ENCODE measurements around the gene APH1B. TPM values are rescaled to one million over a fixed set of nuclear protein-coding genes. Genes with fewer than 3 reads are reported as not detected.

Gene APH1B
- total RNA-seq, 1 donor from 2014 or later, result 4.7 TPM

DNA sequence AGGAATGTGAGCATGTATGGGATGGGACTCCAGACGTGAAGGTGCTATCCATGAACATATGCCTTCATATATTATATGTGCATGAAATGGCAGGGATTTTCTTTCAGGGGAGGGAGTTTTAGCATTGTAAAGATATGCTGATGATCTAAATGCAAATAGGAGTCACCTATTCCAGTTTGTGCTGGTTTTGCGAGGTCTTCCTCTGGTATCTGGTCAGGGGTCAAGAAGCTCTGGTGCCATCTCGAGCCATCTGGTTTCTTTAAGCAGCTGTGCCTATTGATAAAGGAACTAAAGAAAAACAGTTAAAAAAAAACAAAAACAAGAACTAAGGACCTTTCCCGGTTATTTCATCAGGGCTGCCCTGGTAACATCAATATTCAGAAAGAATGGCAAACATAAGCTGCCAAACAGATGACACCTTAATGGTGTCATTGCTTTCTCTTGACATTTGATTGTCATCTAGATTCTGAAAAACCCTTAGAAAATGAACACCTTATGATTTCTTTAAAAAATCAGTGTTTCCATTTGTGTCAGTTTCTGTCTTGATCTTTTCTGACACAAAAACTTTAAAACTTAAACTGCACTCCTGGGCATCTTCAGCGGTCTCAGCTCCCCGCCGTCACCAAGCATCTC, 22.7 kb downstream of the APH1B start:
- Histone ChIP-seq H3K27me3 (ENCODE audit: control insufficient read depth, insufficient read depth, low read length) (no peaks in the 10 kb centered on the region), H3K4me3 (ENCODE audit: low read depth, low read length) (no peak overlapping the region), H3K36me3 (ENCODE audit: control insufficient read depth, insufficient read depth, low read length) (no peaks in the 10 kb centered on the region)
- no peak for FAIRE-seq
- TF ChIP-seq, protein P1, sequence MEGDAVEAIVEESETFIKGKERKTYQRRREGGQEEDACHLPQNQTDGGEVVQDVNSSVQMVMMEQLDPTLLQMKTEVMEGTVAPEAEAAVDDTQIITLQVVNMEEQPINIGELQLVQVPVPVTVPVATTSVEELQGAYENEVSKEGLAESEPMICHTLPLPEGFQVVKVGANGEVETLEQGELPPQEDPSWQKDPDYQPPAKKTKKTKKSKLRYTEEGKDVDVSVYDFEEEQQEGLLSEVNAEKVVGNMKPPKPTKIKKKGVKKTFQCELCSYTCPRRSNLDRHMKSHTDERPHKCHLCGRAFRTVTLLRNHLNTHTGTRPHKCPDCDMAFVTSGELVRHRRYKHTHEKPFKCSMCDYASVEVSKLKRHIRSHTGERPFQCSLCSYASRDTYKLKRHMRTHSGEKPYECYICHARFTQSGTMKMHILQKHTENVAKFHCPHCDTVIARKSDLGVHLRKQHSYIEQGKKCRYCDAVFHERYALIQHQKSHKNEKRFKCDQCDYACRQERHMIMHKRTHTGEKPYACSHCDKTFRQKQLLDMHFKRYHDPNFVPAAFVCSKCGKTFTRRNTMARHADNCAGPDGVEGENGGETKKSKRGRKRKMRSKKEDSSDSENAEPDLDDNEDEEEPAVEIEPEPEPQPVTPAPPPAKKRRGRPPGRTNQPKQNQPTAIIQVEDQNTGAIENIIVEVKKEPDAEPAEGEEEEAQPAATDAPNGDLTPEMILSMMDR (IDR thresholded peaks at IDR 0.05; ENCODE audit: insufficient read depth, low read length, severe bottlenecking), result no peak
- no peak for DNase-seq (ENCODE audit: low read depth)

DNA sequence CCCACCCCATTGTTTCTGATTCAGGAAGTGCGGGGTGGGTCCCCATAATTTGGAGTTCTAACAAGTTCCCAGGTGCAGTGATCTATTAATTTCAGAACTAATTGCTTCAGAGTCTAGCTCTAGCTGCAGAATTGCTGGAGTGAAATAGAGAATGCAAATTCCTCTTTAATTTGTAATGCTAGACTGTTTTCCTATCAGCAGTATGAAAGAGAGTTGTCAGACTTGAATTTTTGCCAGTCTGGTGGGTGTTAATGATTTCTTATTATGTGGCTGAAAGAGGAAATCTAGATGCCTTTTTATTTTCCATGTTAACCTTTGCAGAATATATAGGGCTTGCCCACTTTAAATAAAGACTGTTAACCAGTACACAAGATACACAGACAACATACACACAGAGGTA, 23.7 kb downstream of the APH1B start:
- TF ChIP-seq, protein P1 (IDR thresholded peaks at IDR 0.05; ENCODE audit: insufficient read depth, low read length, severe bottlenecking), result no peak
- no peaks in the 10 kb centered on the region for H3K36me3 ChIP-seq (ENCODE audit: control insufficient read depth, insufficient read depth, low read length)
- no peak for FAIRE-seq

DNA sequence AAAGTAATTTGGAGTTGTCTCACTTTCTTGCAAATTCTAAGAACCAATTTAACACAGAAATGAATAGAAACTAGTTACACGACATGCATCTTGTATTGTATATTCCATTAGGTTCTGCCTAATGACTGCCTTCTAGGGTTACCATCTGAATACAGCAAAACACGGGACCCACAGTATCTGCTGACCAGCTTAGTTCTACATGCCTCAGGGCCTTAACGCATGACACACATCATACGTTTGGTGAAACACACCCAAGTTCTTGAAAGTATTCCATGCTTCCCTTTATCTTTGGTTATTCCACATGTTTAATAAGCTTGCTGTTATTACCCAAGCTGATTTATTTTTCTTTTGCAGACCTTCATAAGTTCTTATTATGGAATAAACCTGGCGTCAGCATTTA, 27.9 kb downstream of the APH1B start:
- Histone ChIP-seq H3K27me3 (ENCODE audit: control insufficient read depth, insufficient read depth, low read length) (no peaks in the 10 kb centered on the region), H3K36me3 (ENCODE audit: control insufficient read depth, insufficient read depth, low read length) (no peaks in the 10 kb centered on the region), H3K4me3 (ENCODE audit: low read depth, low read length) (no peak overlapping the region)
- peak; percentile 36 for FAIRE-seq
- TF ChIP-seq, protein P1 (IDR thresholded peaks at IDR 0.05; ENCODE audit: insufficient read depth, low read length, severe bottlenecking), result no peak
- no peak for DNase-seq (ENCODE audit: low read depth)

More for the DNA sequence above, 23.7 kb downstream of the APH1B start:
- Histone ChIP-seq H3K27me3 (ENCODE audit: control insufficient read depth, insufficient read depth, low read length) (no peaks in the 10 kb centered on the region), H3K4me3 (ENCODE audit: low read depth, low read length) (no peak overlapping the region)
- DNase-seq (ENCODE audit: low read depth), result no peak

- TF ChIP-seq, protein P1 (IDR thresholded peaks at IDR 0.05; ENCODE audit: insufficient read depth, low read length, severe bottlenecking), result no peak
Measured at GRCh38 chr15:63306492-63307073, 29.2 kb downstream of the APH1B start.

DNA sequence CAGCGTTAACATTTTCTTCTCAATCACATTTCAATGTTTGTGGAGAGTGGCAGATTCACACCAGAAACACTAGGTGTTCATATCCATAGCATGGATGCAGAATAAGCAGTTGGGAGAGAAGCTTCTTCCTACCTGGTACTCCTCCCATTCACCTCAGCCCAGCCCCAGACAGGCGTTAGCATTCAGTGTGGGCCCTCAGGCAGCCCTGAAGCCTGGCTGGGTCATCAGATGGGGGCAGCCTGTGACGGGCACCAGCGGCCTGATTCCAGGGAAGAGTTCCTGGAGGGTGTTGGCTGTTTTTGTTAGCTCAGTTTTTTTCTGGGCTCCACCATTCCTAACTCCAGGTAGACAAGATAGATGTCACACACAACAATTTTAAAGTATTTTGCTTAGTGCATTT, 31.1 kb downstream of the APH1B start:
- H3K27me3 ChIP-seq (ENCODE audit: control insufficient read depth, insufficient read depth, low read length), result no peaks in the 10 kb centered on the region
- DNase-seq (ENCODE audit: low read depth) (no peak), FAIRE-seq (no peak)
- H3K36me3 ChIP-seq (ENCODE audit: control insufficient read depth, insufficient read depth, low read length), result no peaks in the 10 kb centered on the region
- no peak overlapping the region for H3K4me3 ChIP-seq (ENCODE audit: low read depth, low read length)
- TF ChIP-seq, protein P1 (IDR thresholded peaks at IDR 0.05; ENCODE audit: insufficient read depth, low read length, severe bottlenecking), result no peak

More at GRCh38 chr15:63306492-63307073, 29.2 kb downstream of the APH1B start:
- H3K27me3 ChIP-seq (ENCODE audit: control insufficient read depth, insufficient read depth, low read length), result no peaks in the 10 kb centered on the region
- no peak for DNase-seq (ENCODE audit: low read depth)
- FAIRE-seq, result peak; percentile 66
- no peaks in the 10 kb centered on the region for H3K36me3 ChIP-seq (ENCODE audit: control insufficient read depth, insufficient read depth, low read length)
- H3K4me3 ChIP-seq (ENCODE audit: low read depth, low read length), result no peak overlapping the region
